Stimulated activated naive CD4-positive, alpha-beta T cell treated with Interleukin-2 at 50 U/mL for 16 hours (primary cell): ENCODE measurements around the gene HOXD9.

Experiments used
- DNase-seq: peaks from one replicate; lab custom pipeline; 2025; lab: John Stamatoyannopoulos, UW

The HOXD9 gene

GRCh38 chr2:176098366-176099158, 24.0 kb upstream of the HOXD9 start:
- no peak for DNase-seq

- no peak for DNase-seq
Measured at GRCh38 chr2:176099159-176099727, 23.3 kb upstream of the HOXD9 start.

- no peak for DNase-seq
Measured at GRCh38 chr2:176099728-176100546, 22.6 kb upstream of the HOXD9 start, which contains the start of gene HOXD12. Gene HOXD12, plus strand, starts transcription at chr2:176099795. Its CDS starts 7 bp downstream, at chr2:176099802.

- no peak for DNase-seq
Measured at GRCh38 chr2:176100547-176101140, 21.9 kb upstream of the HOXD9 start.

- no peak for DNase-seq
Measured at GRCh38 chr2:176101216-176101830, 21.2 kb upstream of the HOXD9 start.

- no peak for DNase-seq
Measured at GRCh38 chr2:176101842-176102241, 20.7 kb upstream of the HOXD9 start.

- DNase-seq: no peak
Measured at GRCh38 chr2:176102309-176102866, 20.1 kb upstream of the HOXD9 start.

GRCh38 chr2:176103194-176103593, 19.3 kb upstream of the HOXD9 start:
- DNase-seq: no peak

GRCh38 chr2:176103742-176104315, 18.7 kb upstream of the HOXD9 start:
- no peak for DNase-seq

GRCh38 chr2:176104316-176105077, 18.0 kb upstream of the HOXD9 start:
- no peak for DNase-seq

- DNase-seq: no peak
Measured at GRCh38 chr2:176105078-176105729, 17.3 kb upstream of the HOXD9 start.

- no peak for DNase-seq
Measured at GRCh38 chr2:176105730-176106580, 16.6 kb upstream of the HOXD9 start.

- no peak for DNase-seq
Measured at GRCh38 chr2:176106581-176107539, 15.7 kb upstream of the HOXD9 start, which contains the start of gene HOXD11. Gene HOXD11, plus strand, starts transcription at chr2:176107280. Its CDS starts 76 bp downstream, at chr2:176107356.

GRCh38 chr2:176107731-176108181, 14.8 kb upstream of the HOXD9 start:
- DNase-seq: no peak

- DNase-seq: no peak
Measured at GRCh38 chr2:176109192-176109901, 13.2 kb upstream of the HOXD9 start.

GRCh38 chr2:176109946-176110345, 12.6 kb upstream of the HOXD9 start:
- DNase-seq: no peak
